ENCODE measurements around the gene PDXP.
"Not testable (repeated sequence)": the region's sequence is repeated elsewhere in the genome, so short reads cannot be mapped to it uniquely, and the experiment has no call there.

Gene PDXP

GRCh38 chr22:37647928-37648327, 10.6 kb upstream of the PDXP start:
- DNase-seq (ENCODE audit: low spot score) = no peak

GRCh38 chr22:37650463-37651136, 7.9 kb upstream of the PDXP start:
- DNase-seq (ENCODE audit: low spot score) = no peak

- no peak for DNase-seq (ENCODE audit: low spot score)
Measured at GRCh38 chr22:37654563-37655251, 3.8 kb upstream of the PDXP start.

- DNase-seq (ENCODE audit: low spot score) = no peak
Measured at GRCh38 chr22:37655252-37655563, 3.3 kb upstream of the PDXP start.

- DNase-seq (ENCODE audit: low spot score) = not testable (repeated sequence)
Measured at GRCh38 chr22:37656583-37656982, 1.9 kb upstream of the PDXP start.

- DNase-seq (ENCODE audit: low spot score) = no peak
Measured at GRCh38 chr22:37657590-37658132, 862 bp upstream of the PDXP start.

GRCh38 chr22:37659066-37659896, 758 bp downstream of the PDXP start:
- DNase-seq (ENCODE audit: low spot score) = no peak

GRCh38 chr22:37659897-37660708, 1.6 kb downstream of the PDXP start:
- no peak for DNase-seq (ENCODE audit: low spot score)

- no peak for DNase-seq (ENCODE audit: low spot score)
Measured at GRCh38 chr22:37660709-37661045, 2.2 kb downstream of the PDXP start.

GRCh38 chr22:37661160-37661924, 2.8 kb downstream of the PDXP start:
- DNase-seq (ENCODE audit: low spot score) = no peak

- no peak for DNase-seq (ENCODE audit: low spot score)
Measured at GRCh38 chr22:37662039-37662438, 3.5 kb downstream of the PDXP start.

- no peak for DNase-seq (ENCODE audit: low spot score)
Measured at GRCh38 chr22:37663521-37664140, 5.1 kb downstream of the PDXP start.

- no peak for DNase-seq (ENCODE audit: low spot score)
Measured at GRCh38 chr22:37664249-37665101, 6.0 kb downstream of the PDXP start.

GRCh38 chr22:37665487-37665886, 7.0 kb downstream of the PDXP start:
- no peak for DNase-seq (ENCODE audit: low spot score)

- DNase-seq (ENCODE audit: low spot score) = no peak
Measured at GRCh38 chr22:37669586-37669985, 11.1 kb downstream of the PDXP start.

GRCh38 chr22:37672206-37672919, 13.8 kb downstream of the PDXP start:
- no peak for DNase-seq (ENCODE audit: low spot score)

- DNase-seq (ENCODE audit: low spot score) = no peak
Measured at GRCh38 chr22:37672920-37673455, 14.5 kb downstream of the PDXP start.

- DNase-seq (ENCODE audit: low spot score) = no peak
Measured at GRCh38 chr22:37674248-37674647, 15.7 kb downstream of the PDXP start.

All from ecto neural progenitor cell (in vitro differentiated cells).